SW 1271 (cell line): ENCODE data around the gene AAGAB.
"Not testable (repeated sequence)": the region's sequence is repeated elsewhere in the genome, so short reads cannot be mapped to it uniquely, and the experiment has no call there.

Experiments used
- DNase-seq, 2 experiments: peaks; one replicate each; lab custom pipeline; 2025; lab: John Stamatoyannopoulos, UW

The AAGAB gene, protein sequence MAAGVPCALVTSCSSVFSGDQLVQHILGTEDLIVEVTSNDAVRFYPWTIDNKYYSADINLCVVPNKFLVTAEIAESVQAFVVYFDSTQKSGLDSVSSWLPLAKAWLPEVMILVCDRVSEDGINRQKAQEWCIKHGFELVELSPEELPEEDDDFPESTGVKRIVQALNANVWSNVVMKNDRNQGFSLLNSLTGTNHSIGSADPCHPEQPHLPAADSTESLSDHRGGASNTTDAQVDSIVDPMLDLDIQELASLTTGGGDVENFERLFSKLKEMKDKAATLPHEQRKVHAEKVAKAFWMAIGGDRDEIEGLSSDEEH

DNA sequence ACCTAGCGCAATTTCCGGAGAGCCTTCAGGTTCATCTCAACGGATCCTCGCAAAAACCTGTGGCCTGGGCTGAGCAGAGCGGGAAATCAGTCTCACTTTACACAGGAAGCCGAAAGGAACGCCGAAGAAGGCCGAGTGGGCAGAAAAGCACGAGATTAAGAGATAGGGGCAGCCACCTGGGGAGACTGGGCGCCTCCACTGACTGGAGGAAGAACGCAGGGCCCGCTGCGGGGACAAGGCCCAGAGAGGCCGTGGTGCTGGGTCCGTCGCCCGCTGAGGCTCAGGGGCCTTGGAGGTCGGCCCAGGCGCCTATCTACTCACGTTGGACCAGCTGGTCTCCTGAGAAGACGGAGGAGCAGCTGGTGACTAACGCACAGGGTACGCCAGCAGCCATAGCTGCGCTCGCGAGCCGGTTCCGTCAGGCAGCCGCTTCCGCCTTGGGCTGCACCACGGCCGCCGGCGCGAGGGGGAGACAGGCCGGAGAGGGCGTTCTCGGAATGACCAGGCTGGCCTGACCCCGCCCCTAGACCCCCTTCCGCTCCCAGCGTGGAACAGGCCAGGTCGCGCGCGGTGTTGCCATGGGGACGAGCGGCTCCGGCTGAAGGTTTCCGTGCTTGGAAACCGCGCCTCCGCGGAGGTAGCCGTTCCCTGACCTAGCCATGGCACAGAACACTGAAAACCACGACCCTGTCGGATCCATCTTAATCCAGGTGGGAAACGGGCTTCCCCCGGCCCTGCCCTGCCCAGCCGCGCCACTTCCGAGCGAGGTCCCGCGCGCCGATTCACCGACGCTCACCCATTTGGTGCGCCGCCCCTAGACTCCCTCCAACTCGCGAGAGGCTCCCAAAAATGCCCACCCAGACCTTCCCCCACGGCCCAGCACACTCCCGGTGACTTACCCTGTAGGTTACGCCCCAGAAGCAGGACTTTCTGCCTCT lies at the start of gene AAGAB, which contains the start of gene IQCH:
TSS of gene AAGAB (minus strand) at position 424 of the 938 bp plus-strand sequence. CDS start at position 394, 30 bp downstream.
TSS of gene IQCH (plus strand) at position 549 of the 938 bp plus-strand sequence. CDS start at position 660, 111 bp downstream.
- peak; percentile 91 to 97 for DNase-seq

GRCh38 chr15:67303490-67304363 lies 49.3 kb upstream of the AAGAB start:
- DNase-seq, result peak; percentile 4 to 66

DNA sequence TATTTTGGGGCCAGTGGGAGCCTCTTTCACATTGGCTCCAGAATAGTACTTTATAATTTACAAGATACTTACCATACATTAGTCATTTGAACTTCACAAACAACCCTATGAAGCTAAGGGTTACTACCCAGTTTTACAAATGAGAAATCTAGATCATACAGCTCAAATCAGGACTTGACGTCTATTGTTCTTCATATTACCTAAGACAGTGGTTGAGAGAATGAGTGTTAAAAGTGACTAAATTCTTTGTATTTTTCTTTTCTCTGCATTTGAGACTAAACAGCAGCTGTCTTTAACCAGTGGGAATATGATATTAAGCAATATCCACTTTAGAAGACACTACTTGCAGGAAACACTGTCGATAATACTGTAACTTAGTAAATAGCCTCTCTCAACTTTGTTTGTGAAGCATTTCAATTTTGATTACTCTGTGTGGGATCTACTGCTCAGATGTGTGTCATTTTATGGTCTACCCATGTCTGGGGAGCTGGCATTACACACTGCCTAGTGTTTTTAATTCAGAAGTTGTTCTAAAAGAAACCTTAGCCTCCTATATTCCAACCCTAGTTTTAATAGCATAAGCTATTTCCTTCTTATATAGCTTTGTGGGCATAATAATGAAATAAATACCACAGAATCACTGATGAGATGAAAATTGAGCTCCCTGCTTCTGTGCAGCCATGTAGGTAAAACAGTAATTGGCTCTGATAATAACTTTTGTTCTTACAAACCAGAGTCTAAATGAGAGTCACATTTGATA lies 46.0 kb upstream of the AAGAB start:
- no peak for DNase-seq

GRCh38 chr15:67296684-67297083 lies 42.2 kb upstream of the AAGAB start:
- no peak for DNase-seq

- no peak for DNase-seq
These were observed 41.7 kb upstream of the AAGAB start for GRCh38 chr15:67296188-67296587.

- no peak for DNase-seq
These were observed 35.9 kb upstream of the AAGAB start for GRCh38 chr15:67290319-67290718.

- DNase-seq, result not testable (repeated sequence)
These were observed 31.9 kb upstream of the AAGAB start for GRCh38 chr15:67286400-67286799.

GRCh38 chr15:67285625-67286024 lies 31.2 kb upstream of the AAGAB start:
- DNase-seq, result not testable (repeated sequence)

DNA sequence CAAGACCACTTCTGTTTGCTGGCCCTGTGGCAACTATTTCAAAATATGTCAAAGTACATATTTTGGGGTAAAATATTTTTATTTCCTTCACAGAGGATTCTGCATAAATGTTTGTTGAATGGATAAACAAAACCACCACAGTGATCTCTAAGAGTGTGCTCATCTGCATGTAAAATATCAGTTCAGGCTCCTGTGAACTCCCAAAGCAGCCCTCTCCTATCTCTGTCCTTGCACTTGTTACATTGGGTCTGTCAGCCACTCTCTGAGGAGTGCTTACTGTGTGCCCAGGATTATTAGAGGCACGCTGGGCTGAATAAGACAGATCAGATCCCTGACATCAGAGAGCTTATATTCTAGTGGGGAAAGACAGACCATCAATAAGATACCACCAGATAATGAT lies 27.3 kb upstream of the AAGAB start:
- no peak for DNase-seq

DNA sequence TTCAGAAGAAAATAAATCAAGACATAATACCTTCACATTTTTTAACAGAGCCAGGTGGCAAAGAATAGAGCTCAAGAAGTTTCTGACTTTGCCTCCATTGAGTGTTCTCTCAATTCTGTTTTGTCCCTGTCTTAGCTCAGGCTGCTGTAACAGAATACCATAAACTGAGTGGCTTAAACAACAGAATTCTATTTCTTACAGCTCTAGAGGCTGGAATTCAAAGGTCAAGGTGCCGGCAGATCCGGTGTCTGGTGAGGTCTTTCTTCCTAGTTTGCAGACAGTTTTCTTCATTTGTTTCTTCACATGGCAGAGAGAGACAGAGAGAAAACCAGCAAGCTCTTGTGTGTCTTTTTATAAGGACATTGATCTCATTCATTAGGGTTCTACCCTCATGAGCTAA lies 25.8 kb upstream of the AAGAB start:
- no peak for DNase-seq

- DNase-seq, result no peak
These were observed 22.2 kb upstream of the AAGAB start for GRCh38 chr15:67276666-67277065.

DNA sequence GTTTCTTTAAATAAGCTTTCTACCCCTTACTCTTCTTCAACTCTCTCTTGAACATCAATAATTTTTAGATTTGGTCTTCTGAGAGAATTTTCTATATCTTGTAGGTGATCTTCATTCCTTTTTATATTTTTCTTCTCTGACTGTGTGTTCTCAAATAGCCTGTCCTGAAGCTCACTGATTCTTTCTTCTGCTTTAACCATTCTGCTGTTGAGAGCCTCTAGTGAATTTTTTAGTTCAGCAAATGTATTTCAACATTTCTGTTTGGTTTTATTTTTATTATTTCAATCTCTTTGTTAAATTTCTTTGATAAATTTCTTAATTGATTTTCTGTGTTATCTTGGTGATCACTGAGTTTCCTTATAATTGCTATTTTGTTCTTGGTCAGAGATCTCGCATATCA lies 19.8 kb upstream of the AAGAB start:
- no peak for DNase-seq

DNA sequence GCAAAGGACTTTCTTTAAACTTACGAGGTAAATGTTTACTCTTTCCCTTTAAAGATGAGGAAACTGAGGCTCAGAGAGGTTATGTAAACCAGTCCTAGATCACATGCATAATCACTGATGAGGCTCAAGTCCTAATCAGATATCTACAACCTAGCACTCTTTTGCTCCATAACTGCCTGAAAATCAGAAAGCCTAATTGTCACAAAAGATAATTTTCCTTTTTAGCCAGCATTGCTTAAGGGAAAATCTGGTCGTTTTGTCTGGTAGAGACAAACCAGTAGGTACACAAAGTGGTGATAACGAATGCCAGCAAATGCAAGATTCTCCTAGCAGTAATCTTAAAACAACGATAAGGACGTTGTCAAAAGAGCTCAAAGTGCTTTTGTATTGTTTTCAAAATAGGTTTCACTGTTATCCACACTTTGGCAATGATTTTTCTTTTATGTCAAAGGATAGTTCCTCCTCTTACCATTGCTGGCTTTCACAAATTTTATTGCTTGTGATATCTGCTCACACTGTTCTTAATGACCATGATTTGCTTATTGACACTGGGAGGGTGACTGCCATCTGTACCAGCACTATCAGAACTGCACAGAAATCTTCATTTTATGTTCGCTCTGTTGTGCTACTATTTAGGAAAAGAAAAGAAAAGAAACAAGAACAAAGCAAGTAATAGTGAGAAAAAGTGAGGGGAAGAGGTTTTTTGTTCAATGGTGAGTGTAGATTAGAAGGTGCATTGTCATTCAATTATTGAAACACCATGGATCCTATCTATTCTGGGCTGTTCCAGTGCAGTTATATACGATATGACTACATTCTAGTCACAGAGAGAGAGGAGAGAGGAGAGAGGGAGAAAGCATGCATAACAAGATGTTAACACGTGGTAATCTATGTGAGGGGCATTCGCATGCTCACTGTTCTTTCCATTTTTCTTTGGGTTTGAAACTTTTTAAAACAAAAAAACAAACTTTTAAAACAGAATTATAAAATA lies 13.8 kb upstream of the AAGAB start:
- no peak for DNase-seq

- no peak for DNase-seq
These were observed 13.0 kb upstream of the AAGAB start for GRCh38 chr15:67267440-67267839.

- no peak for DNase-seq
These were observed 12.4 kb upstream of the AAGAB start for GRCh38 chr15:67266870-67267269.

GRCh38 chr15:67259806-67260205 lies 5.3 kb upstream of the AAGAB start:
- DNase-seq, result no peak

- DNase-seq, result no peak
These were observed 4.9 kb upstream of the AAGAB start for GRCh38 chr15:67259379-67259778.

DNA sequence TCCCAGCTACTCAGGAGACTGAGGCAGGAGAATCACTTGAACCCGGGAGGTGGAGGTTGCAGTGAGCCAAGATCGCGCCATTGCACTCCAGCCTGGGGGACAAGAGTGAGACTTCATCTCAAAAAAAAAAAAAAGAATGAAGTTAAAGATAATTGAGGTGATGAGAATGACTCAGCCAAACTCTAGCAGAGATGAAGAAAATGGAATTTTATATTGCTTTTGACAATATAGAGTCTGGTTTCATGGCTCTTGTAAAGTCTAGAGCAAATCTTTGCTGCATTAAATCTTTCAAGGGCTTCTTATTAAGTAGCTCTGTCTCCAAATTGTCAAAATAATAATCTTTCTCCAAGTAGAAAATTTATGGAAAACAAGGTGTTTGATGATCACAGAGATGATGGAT lies 4.0 kb upstream of the AAGAB start:
- not testable (repeated sequence) for DNase-seq

GRCh38 chr15:67256051-67256450 lies 1.6 kb upstream of the AAGAB start:
- DNase-seq, result no peak
